ENCODE results near the gene UPK2.
"Not testable (repeated sequence)": the region's sequence is repeated elsewhere in the genome, so short reads cannot be mapped to it uniquely, and the experiment has no call there.

The UPK2 gene

GRCh38 chr11:118988280-118988679 lies 32.2 kb downstream of the UPK2 start:
- no peak for DNase-seq (ENCODE audit: low read depth in 2 of 2)

- not testable (repeated sequence) for DNase-seq (ENCODE audit: low read depth in 2 of 2)
Observed at GRCh38 chr11:118991486-118992038, 35.5 kb downstream of the UPK2 start.

- DNase-seq (ENCODE audit: low read depth in 2 of 2): peak in 1 of 2 donors; percentile 17
Observed at GRCh38 chr11:118996926-118997626, 41.0 kb downstream of the UPK2 start.

- DNase-seq (ENCODE audit: low read depth in 2 of 2): peak; percentile 94
Observed at GRCh38 chr11:118997627-118998387, 41.7 kb downstream of the UPK2 start, which contains the start of gene CENATAC. CENATAC (plus strand) TSS chr11:118998138; CDS start chr11:118998198, 60 bp downstream.

- DNase-seq (ENCODE audit: low read depth in 2 of 2): no peak
Observed at GRCh38 chr11:118998388-118998717, 42.3 kb downstream of the UPK2 start.

- no peak for DNase-seq (ENCODE audit: low read depth in 2 of 2)
Observed at GRCh38 chr11:118998822-118999221, 42.7 kb downstream of the UPK2 start.

GRCh38 chr11:119000906-119001305 lies 44.8 kb downstream of the UPK2 start:
- no peak for DNase-seq (ENCODE audit: low read depth in 2 of 2)

- no peak for DNase-seq (ENCODE audit: low read depth in 2 of 2)
Observed at GRCh38 chr11:119006656-119007055, 50.6 kb downstream of the UPK2 start.

Measured in activated CD4-positive, alpha-beta T cell treated with anti-CD3 and anti-CD28 coated beads for 24 hours (primary cell).